Measurements from ENCODE around the gene PPP3CA. TPM values are rescaled to one million over a fixed set of nuclear protein-coding genes. Genes with fewer than 3 reads are reported as not detected.

Gene PPP3CA
- total and polyA plus RNA-seq, 2 of the 8 experiments (the other 6 are each of a cell fraction or from before 2014, with no cell fraction given): 7.9 to 35.0 TPM

DNA sequence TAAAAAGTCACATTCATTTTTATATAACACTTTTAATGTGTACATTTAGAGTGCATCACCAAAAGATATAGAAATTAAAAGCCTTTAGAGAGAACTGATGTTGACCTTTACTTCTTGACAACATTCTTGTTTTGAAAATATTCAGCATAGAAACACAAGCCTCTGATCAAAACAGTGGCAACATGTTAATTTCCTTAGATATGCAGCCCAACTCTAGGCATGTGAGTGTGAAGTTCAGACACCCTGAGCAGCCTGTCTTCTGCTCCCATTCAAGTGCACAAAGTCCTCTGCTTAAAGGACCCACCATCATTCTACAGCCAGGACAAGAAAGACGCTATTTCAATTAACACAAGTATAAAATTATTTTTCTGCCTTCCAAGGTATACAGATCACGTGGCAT, 60.0 kb downstream of the PPP3CA start:
- Histone ChIP-seq H3K4me2 (ENCODE audit: insufficient read depth in 1 of 2, low read depth in 2 of 2, low read length in 2 of 2) (no peak overlapping the region), H2BK20ac (ENCODE audit: low read length) (no peak overlapping the region), H2AK5ac (ENCODE audit: low read depth, low read length) (no peak overlapping the region), H2BK15ac (ENCODE audit: low read length) (no peak overlapping the region), H3K4me3 (ENCODE audit: extremely low read depth in 1 of 4, insufficient read depth in 2 of 4, low read depth in 3 of 4, low read length in 4 of 4) (no peak overlapping the region), H2BK12ac (ENCODE audit: low read depth, low read length) (no peak overlapping the region), H3K4ac (replicated peaks; ENCODE audit: insufficient read length, low read depth, low read length) (no peak overlapping the region), H2AFZ (ENCODE audit: low read length) (no peak overlapping the region), H3K9ac (replicated peaks in 1 of 4; ENCODE audit: extremely low read depth in 1 of 4, low read depth in 3 of 4, low read length in 3 of 4) (no peak overlapping the region), H3K23me2 (ENCODE audit: low read depth, low read length) (no peaks in the 10 kb centered on the region; the same call in 1 of the 2 replicates), H4K20me1 (replicated peaks in 1 of 2; ENCODE audit: control insufficient read depth in 1 of 2, insufficient read depth in 2 of 2, low read length in 2 of 2) (no peaks in the 10 kb centered on the region), H2BK5ac (ENCODE audit: low read depth, low read length) (no peak overlapping the region), H4K8ac (ENCODE audit: extremely low read depth, insufficient read depth, low read length) (no peak overlapping the region), H2BK120ac (replicated peaks; ENCODE audit: low read depth, low read length) (no peak overlapping the region), H4K91ac (replicated peaks; ENCODE audit: insufficient read length, low read length) (no peak overlapping the region), H3K27ac (ENCODE audit: low read depth, low read length) (no peak overlapping the region), H3K27me3 (replicated peaks in 1 of 4; ENCODE audit: control insufficient read depth in 3 of 4, extremely low read depth in 1 of 4, insufficient read depth in 3 of 4, low read length in 3 of 4) (no peaks in the 10 kb centered on the region), H3K79me2 (ENCODE audit: control insufficient read depth in 1 of 2, insufficient read depth in 2 of 2, low read length in 2 of 2) (peaks cover 0 to 43% of the 10 kb centered on the region in 2 experiments; a peak in 2 of 4 replicates), H3K79me1 (ENCODE audit: low read depth, low read length) (no peaks in the 10 kb centered on the region), H3K56ac (replicated peaks; ENCODE audit: insufficient read length, low read depth, low read length) (no peak overlapping the region), H3K23ac (ENCODE audit: insufficient read length) (no peak overlapping the region), H3K9me3 (ENCODE audit: insufficient read depth in 2 of 2, low read depth in 1 of 2, low read length in 1 of 2) (no peaks in the 10 kb centered on the region), H3K36me3 (ENCODE audit: control insufficient read depth in 2 of 4, insufficient read depth in 4 of 4, low read length in 3 of 4) (no peaks in the 10 kb centered on the region), H4K5ac (ENCODE audit: insufficient read length, low read depth, low read length) (no peak overlapping the region), H3K4me1 (replicated peaks in 1 of 4; ENCODE audit: control insufficient read depth in 3 of 4, insufficient read depth in 4 of 4, low read length in 3 of 4) (peaks cover 0 to 21% (median 15%) of the 10 kb centered on the region in 4 experiments; a peak in 6 of 7 replicates), H3K14ac (ENCODE audit: insufficient read length) (no peak overlapping the region), H3K18ac (ENCODE audit: extremely low read depth, low read length) (no peak overlapping the region)
- TF ChIP-seq ASH2L (IDR thresholded peaks at IDR 0.05; ENCODE audit: low read length) (no peak), CHD2 (IDR thresholded peaks at IDR 0.05; ENCODE audit: low read length) (no peak), SP4 (IDR thresholded peaks at IDR 0.05; ENCODE audit: low read length) (no peak)
- FAIRE-seq: no peak
- no peak for DNase-seq (ENCODE audit: low read depth in 1 of 2, low spot score in 2 of 2)
- POLR2A ChIA-PET (ENCODE audit: partially characterized antibody): no interaction called here
- WGBS, 2 experiments (ENCODE audit: extremely low coverage in 1 of 2, insufficient coverage in 1 of 2, insufficient read length in 1 of 2, insufficient replicate concordance in 2 of 2, low coverage in 1 of 2, low lambda C conversion rate in 2 of 2, missing lambda C conversion rate in 1 of 2): 57% methylated on average over 2 of the region's 2 CpGs; no CpG with 5 or more reads in 1 of the 2 experiments
- CTCF ChIA-PET (ENCODE audit: partially characterized antibody): no interaction called here

Data from H1 (cell line).